Measurements from ENCODE around the gene DPEP2. TPM values are rescaled to one million over a fixed set of nuclear protein-coding genes. Genes with fewer than 3 reads are reported as not detected.
"Not testable (repeated sequence)": the region's sequence is repeated elsewhere in the genome, so short reads cannot be mapped to it uniquely, and the experiment has no call there.

Gene DPEP2
- total RNA-seq, 6 experiments from 2014 or later, result not detected

- Mint-ChIP-seq H3K27me3 (ENCODE audit: insufficient read depth) (peaks cover 35% of the 10 kb centered on the region), H3K4me3 (no peak overlapping the region), H3K27ac (peak overlapping the region; percentile 31), H3K9me3 (peaks cover 8% of the 10 kb centered on the region; the same call in 1 of the 2 replicates), H3K36me3 (ENCODE audit: low read depth) (peaks cover 15% of the 10 kb centered on the region; the same call in 1 of the 2 replicates), H3K4me1 (ENCODE audit: low read depth) (peaks cover 19% of the 10 kb centered on the region)
- TF ChIP-seq CTCF (IDR thresholded peaks at IDR 0.05), result no peak
- DNase-seq, result no peak
These were observed 59.5 kb downstream of the DPEP2 start for GRCh38 chr16:67939507-67940445.

GRCh38 chr16:67937713-67938112 is 61.6 kb downstream of the DPEP2 start:
- Mint-ChIP-seq H3K27ac (peak overlapping the region; percentile 92; the same call in 1 of the 2 replicates), H3K4me3 (peak overlapping the region; percentile 60), H3K36me3 (ENCODE audit: low read depth) (peaks cover 15% of the 10 kb centered on the region; the same call in 1 of the 2 replicates), H3K4me1 (ENCODE audit: low read depth) (peaks cover 29% of the 10 kb centered on the region), H3K27me3 (ENCODE audit: insufficient read depth) (peaks cover 43% of the 10 kb centered on the region)
- not testable (repeated sequence) for H3K9me3 Mint-ChIP-seq, DNase-seq

Other genes starting within 250 kb of the DPEP2 start
- gene RANBP10, start 192.9 kb downstream of the DPEP2 start, total RNA-seq (2021; fragmentation: NEBNext Ultra II Directional; extraction: Animal tissue kit (Norgen Biotek cat#: 25700)), result 10 to 100 TPM; 11.5 to 15.6 (median 12.8) TPM
- gene TSNAXIP1, start 192.6 kb downstream of the DPEP2 start, total RNA-seq (2021; fragmentation: NEBNext Ultra II Directional; extraction: Animal tissue kit (Norgen Biotek cat#: 25700)), result 1 to 10 TPM in 2 of 6 experiments, under 1 TPM in 4; 0.23 to 1.3 (median 0.79) TPM
- 10 to 100 TPM; 15.1 to 18.6 (median 16.2) TPM for gene THAP11, start 157.2 kb downstream of the DPEP2 start, total RNA-seq (2021; fragmentation: NEBNext Ultra II Directional; extraction: Animal tissue kit (Norgen Biotek cat#: 25700))
- gene NUTF2, start 152.6 kb downstream of the DPEP2 start, total RNA-seq (2021; fragmentation: NEBNext Ultra II Directional; extraction: Animal tissue kit (Norgen Biotek cat#: 25700)), result 100 to 1,000 TPM; 182 to 195 (median 185) TPM
- 10 to 100 TPM; 51.2 to 64.2 (median 59.7) TPM for gene CENPT, start 151.8 kb downstream of the DPEP2 start, total RNA-seq (2021; fragmentation: NEBNext Ultra II Directional; extraction: Animal tissue kit (Norgen Biotek cat#: 25700))
- 10 to 100 TPM; 60.2 to 81.0 (median 63.6) TPM for gene EDC4, start 126.4 kb downstream of the DPEP2 start, total RNA-seq (2021; fragmentation: NEBNext Ultra II Directional; extraction: Animal tissue kit (Norgen Biotek cat#: 25700))
- gene NRN1L, start 114.6 kb downstream of the DPEP2 start, total RNA-seq (2021; fragmentation: NEBNext Ultra II Directional; extraction: Animal tissue kit (Norgen Biotek cat#: 25700)), result under 1 TPM in 3 of 6 experiments, not detected in 3; 0.25 to 0.51 (median 0.38) TPM
- gene PSKH1, start 106.2 kb downstream of the DPEP2 start, total RNA-seq (2021; fragmentation: NEBNext Ultra II Directional; extraction: Animal tissue kit (Norgen Biotek cat#: 25700)), result 10 to 100 TPM; 25.2 to 34.1 (median 29.3) TPM
- under 1 TPM; 0.25 to 0.63 (median 0.43) TPM for gene CTRL, start 67.6 kb downstream of the DPEP2 start, total RNA-seq (2021; fragmentation: NEBNext Ultra II Directional; extraction: Animal tissue kit (Norgen Biotek cat#: 25700))
- gene PSMB10, start 62.6 kb downstream of the DPEP2 start, total RNA-seq (2021; fragmentation: NEBNext Ultra II Directional; extraction: Animal tissue kit (Norgen Biotek cat#: 25700)), result 10 to 100 TPM; 36.3 to 49.7 (median 40.0) TPM
- gene LCAT, start 55.4 kb downstream of the DPEP2 start, total RNA-seq (2021; fragmentation: NEBNext Ultra II Directional; extraction: Animal tissue kit (Norgen Biotek cat#: 25700)), result 10 to 100 TPM; 17.6 to 21.8 (median 19.8) TPM
- 100 to 1,000 TPM in 1 of 6 experiments, 10 to 100 TPM in 5; 89.8 to 113 (median 98.9) TPM for gene SLC12A4, start 30.8 kb downstream of the DPEP2 start, total RNA-seq (2021; fragmentation: NEBNext Ultra II Directional; extraction: Animal tissue kit (Norgen Biotek cat#: 25700))
- gene DPEP3, start 19.0 kb downstream of the DPEP2 start, total RNA-seq (2021; fragmentation: NEBNext Ultra II Directional; extraction: Animal tissue kit (Norgen Biotek cat#: 25700)), result not detected
- not detected for gene DPEP2NB, start 16.4 kb upstream of the DPEP2 start, total RNA-seq (2021; fragmentation: NEBNext Ultra II Directional; extraction: Animal tissue kit (Norgen Biotek cat#: 25700))
- gene DDX28, start 23.7 kb upstream of the DPEP2 start, total RNA-seq (2021; fragmentation: NEBNext Ultra II Directional; extraction: Animal tissue kit (Norgen Biotek cat#: 25700)), result 1 to 10 TPM; 7.2 to 8.5 (median 8.2) TPM
- gene DUS2, start 23.8 kb upstream of the DPEP2 start, total RNA-seq (2021; fragmentation: NEBNext Ultra II Directional; extraction: Animal tissue kit (Norgen Biotek cat#: 25700)), result 10 to 100 TPM; 13.3 to 17.4 (median 15.9) TPM
- gene NFATC3, start 85.9 kb upstream of the DPEP2 start, total RNA-seq (2021; fragmentation: NEBNext Ultra II Directional; extraction: Animal tissue kit (Norgen Biotek cat#: 25700)), result 10 to 100 TPM; 17.2 to 20.7 (median 19.9) TPM
- under 1 TPM in 4 of 6 experiments, not detected in 2; 0.05 to 0.14 (median 0.10) TPM for gene ESRP2, start 236.6 kb upstream of the DPEP2 start, total RNA-seq (2021; fragmentation: NEBNext Ultra II Directional; extraction: Animal tissue kit (Norgen Biotek cat#: 25700))
- 10 to 100 TPM; 40.1 to 47.4 (median 44.4) TPM for gene PLA2G15, start 245.9 kb upstream of the DPEP2 start, total RNA-seq (2021; fragmentation: NEBNext Ultra II Directional; extraction: Animal tissue kit (Norgen Biotek cat#: 25700))

Measured in HFFc6 (cell line).